PFSK-1 (cell line): ENCODE results near the gene KCNQ1.

Experiments used
- FOXP2 ChIP-seq: optimal IDR thresholded peaks from 2 replicates; pipeline ENCODE3; 2011; ENCODE audit warnings: borderline replicate concordance, control low read depth, inconsistent platforms; ENCODE audit not compliant: insufficient read depth; ENCODE audit errors: extremely low read length, extremely low read depth
- POLR2AphosphoS5 ChIP-seq: IDR thresholded peaks from 2 replicates; pipeline ENCODE4 v1.6.1; 2012; ENCODE audit warnings: low read depth, mild to moderate bottlenecking, control low read depth, low read length, moderate library complexity
- REST ChIP-seq, 2 experiments: IDR thresholded peaks; 2 replicates each; pipeline versions ENCODE4 v1.6.1 to v1.8.0; 2011 to 2012; ENCODE audit warnings: low read depth in 2 of 2, low read length in 2 of 2, control low read depth in 1 of 2, inconsistent platforms in 1 of 2, mild to moderate bottlenecking in 1 of 2, moderate library complexity in 1 of 2; ENCODE audit not compliant: insufficient read depth in 1 of 2
- SIN3A ChIP-seq: IDR thresholded peaks from 2 replicates; pipeline ENCODE4 v1.6.1; 2012; ENCODE audit warnings: mild to moderate bottlenecking, low read length, moderate library complexity, borderline replicate concordance; ENCODE audit not compliant: insufficient read depth
- TAF1 ChIP-seq: IDR thresholded peaks from 2 replicates; pipeline ENCODE4 v1.6.1; 2012; ENCODE audit warnings: low read length, control low read depth, borderline replicate concordance; ENCODE audit not compliant: insufficient read depth

- TF ChIP-seq POLR2AphosphoS5, result no peak
- no peak for TF ChIP-seq REST (IDR thresholded peaks at IDR 0.05; ENCODE audit: insufficient read depth in 1 of 2, low read depth in 2 of 2, low read length in 2 of 2)
- TF ChIP-seq SIN3A, result no peak
- no peak for TF ChIP-seq TAF1
- TF ChIP-seq FOXP2, result no peak
Measured at GRCh38 chr11:2558861-2559526, 114.2 kb downstream of the KCNQ1 start.
